GM21786 (cell line): ENCODE measurements around the gene MRPL58.
A peak's percentile ranks its signal among the peaks of the same experiment; 100 is the strongest.
"Not testable (repeated sequence)": the region's sequence is repeated elsewhere in the genome, so short reads cannot be mapped to it uniquely, and the experiment has no call there.

ENCODE experiments used
- ATAC-seq: cut with Tn5 transposase; IDR thresholded peaks from one replicate; pipeline ENCODE4 v1.9.1; 2021; ENCODE audit not compliant: unreplicated experiment

The MRPL58 gene

GRCh38 chr17:75012096-75012345 lies 449 bp upstream of the MRPL58 start:
- no peak for ATAC-seq

- ATAC-seq = no peak
These were observed 656 bp downstream of the MRPL58 start for GRCh38 chr17:75013092-75013559.

- ATAC-seq = no peak
These were observed 6.7 kb downstream of the MRPL58 start for GRCh38 chr17:75019146-75019545.

GRCh38 chr17:75019710-75020109 lies 7.2 kb downstream of the MRPL58 start:
- no peak for ATAC-seq

GRCh38 chr17:75020331-75021110 lies 8.1 kb downstream of the MRPL58 start:
- ATAC-seq = no peak

GRCh38 chr17:75024686-75025397 lies 12.4 kb downstream of the MRPL58 start:
- no peak for ATAC-seq

GRCh38 chr17:75025398-75025734 lies 12.9 kb downstream of the MRPL58 start:
- not testable (repeated sequence) for ATAC-seq

- ATAC-seq = not testable (repeated sequence)
These were observed 14.2 kb downstream of the MRPL58 start for GRCh38 chr17:75026650-75027049.

GRCh38 chr17:75030161-75030560 lies 17.7 kb downstream of the MRPL58 start:
- ATAC-seq = no peak

- ATAC-seq = peak; percentile 39
These were observed 19.7 kb downstream of the MRPL58 start for GRCh38 chr17:75031972-75032719.

- no peak for ATAC-seq
These were observed 20.3 kb downstream of the MRPL58 start for GRCh38 chr17:75032720-75033280.

- ATAC-seq = peak; percentile 52
These were observed 21.1 kb downstream of the MRPL58 start for GRCh38 chr17:75033346-75034235.

GRCh38 chr17:75034236-75034908 lies 21.9 kb downstream of the MRPL58 start:
- peak; percentile 60 for ATAC-seq

GRCh38 chr17:75036643-75037268 lies 24.3 kb downstream of the MRPL58 start:
- ATAC-seq = no peak

- no peak for ATAC-seq
These were observed 26.8 kb downstream of the MRPL58 start for GRCh38 chr17:75039238-75039637.

GRCh38 chr17:75041656-75042280 lies 29.3 kb downstream of the MRPL58 start:
- ATAC-seq = no peak

- ATAC-seq = not testable (repeated sequence)
These were observed 31.3 kb downstream of the MRPL58 start for GRCh38 chr17:75043789-75044188.

- no peak for ATAC-seq
These were observed 32.2 kb downstream of the MRPL58 start for GRCh38 chr17:75044716-75045115.

GRCh38 chr17:75045946-75046406 lies 33.5 kb downstream of the MRPL58 start:
- not testable (repeated sequence) for ATAC-seq
